HCT116 (cell line): ENCODE results near the gene PLCXD3.

Experiments used
- CTCF ChIP-seq, 3 experiments: fragments of 200-600 bp in 1 of 3; sonication (generic) in 1 of 3; IDR thresholded peaks in 2 of 3; conservative IDR thresholded peaks in 1 of 3; 2 replicates each; pipeline ENCODE4 v1.5.1; 2012 to 2017; ENCODE audit warnings: low read depth in 2 of 3, low read length in 2 of 3, antibody characterized with exemption in 1 of 3, borderline replicate concordance in 1 of 3, control low read depth in 1 of 3, mild to moderate bottlenecking in 1 of 3, mixed read lengths in 1 of 3, mixed run types in 1 of 3, moderate library complexity in 1 of 3; ENCODE audit not compliant: insufficient read depth in 1 of 3
- POLR2A ChIP-seq: IDR thresholded peaks from 2 replicates; pipeline ENCODE4 v1.7.0; 2011; ENCODE audit warnings: borderline replicate concordance; ENCODE audit not compliant: insufficient read depth, insufficient read length; ENCODE audit errors: extremely low read depth

- TF ChIP-seq POLR2A (no peak), CTCF (IDR thresholded peaks at IDR 0.05 in 2 of 3, conservative IDR thresholded peaks at IDR 0.05 in 1 of 3; ENCODE audit: borderline replicate concordance in 1 of 3, insufficient read depth in 1 of 3, low read depth in 2 of 3, low read length in 2 of 3) (no peak)
These were observed 53.3 kb downstream of the PLCXD3 start for GRCh38 chr5:41457094-41457493.
